Lung (tissue), 12 donors: ENCODE measurements around the gene C15orf40. TPM values are rescaled to one million over a fixed set of nuclear protein-coding genes. Genes with fewer than 3 reads are reported as not detected.

Experiments used
- ATAC-seq: fragments of 200-7000 bp; cut with Tn5 transposase; one replicate; pipeline ENCODE4 v1.9.1; 2020; ENCODE audit warnings: moderate number of reproducible peaks; ENCODE audit not compliant: insufficient read depth, low FRiP score
- DNase-seq, 3 donors: peaks; one replicate each; pipeline ENCODE4 v3.0.0-alpha.2; 2013 to 2017
- H3K27ac ChIP-seq, 2 donors: one replicate each; pipeline ENCODE4 v1.5.1; 2013; ENCODE audit warnings: mild to moderate bottlenecking in 2 of 2, moderate library complexity in 2 of 2, control low read depth in 1 of 2, inconsistent platforms in 1 of 2, low read depth in 1 of 2, low read length in 1 of 2
- H3K27me3 ChIP-seq, 3 donors: one replicate each; pipeline ENCODE4 v1.5.1; 2013; ENCODE audit warnings: low read length in 2 of 3; ENCODE audit not compliant: control insufficient read depth in 3 of 3, insufficient read depth in 3 of 3
- H3K36me3 ChIP-seq, 4 donors: one replicate each; pipeline ENCODE4 v1.5.1; 2013; ENCODE audit warnings: low read length in 4 of 4, mild to moderate bottlenecking in 1 of 4, moderate library complexity in 1 of 4; ENCODE audit not compliant: control insufficient read depth in 4 of 4, insufficient read depth in 4 of 4
- H3K4me1 ChIP-seq, 5 donors: one replicate each; pipeline ENCODE4 v1.5.1; 2013; ENCODE audit warnings: low read length in 5 of 5, mild to moderate bottlenecking in 2 of 5, moderate library complexity in 1 of 5; ENCODE audit not compliant: control insufficient read depth in 5 of 5, insufficient read depth in 5 of 5
- H3K4me3 ChIP-seq: one replicate; pipeline ENCODE4 v1.5.1; 2013; ENCODE audit warnings: mild to moderate bottlenecking, control low read depth, moderate library complexity
- H3K9ac ChIP-seq, 2 donors: one replicate each; pipeline ENCODE4 v1.5.1; 2013; ENCODE audit warnings: low read length in 2 of 2, control low read depth in 1 of 2; ENCODE audit not compliant: insufficient read depth in 1 of 2
- H3K9me3 ChIP-seq, 4 donors: one replicate each; pipeline ENCODE4 v1.5.1; 2013; ENCODE audit warnings: low read length in 3 of 4, mild to moderate bottlenecking in 1 of 4, moderate library complexity in 1 of 4; ENCODE audit not compliant: control insufficient read depth in 4 of 4, insufficient read depth in 3 of 4
- WGBS, 2 donors: extraction: QIAGEN DNeasy Blood & Tissue Kit; methylation state at CpG; one replicate each; pipeline ENCODE4 v1.1.7; 2013; 5-methylcytosine and 5-hydroxymethylcytosine counted together
- polyA plus RNA-seq, 2 donors: library from polyadenylated mRNA; stranded (reverse); fragments of 200-250 nt; gene quantifications; one replicate each; pipeline ENCODE4 v1.2.1, GENCODE V29; 2013
- total RNA-seq, 2 donors: library from RNA; depleted of rRNA in 1 of 2; stranded (reverse); fragments of >200 nt in 1 of 2; gene quantifications; one replicate each; pipeline ENCODE4 v1.2.1, GENCODE V29; 2014 to 2021
- TF ChIP-seq, protein P1 (sequence below): IDR thresholded peaks from 2 replicates; pipeline ENCODE4 v1.5.1; 2012; ENCODE audit warnings: mild to moderate bottlenecking; ENCODE audit errors: control extremely low read depth, extremely low read depth
- donor health status: control.
- donor health status: control.
- donor health status: Bipolar disorder and iron deficiency.
- donor health status: healthy.
- donor health status: DM: yes; HTN: yes; CAD: no.

Gene C15orf40
- total and polyA plus RNA-seq, 4 donors: 16.7 to 26.1 (median 21.7) TPM

DNA sequence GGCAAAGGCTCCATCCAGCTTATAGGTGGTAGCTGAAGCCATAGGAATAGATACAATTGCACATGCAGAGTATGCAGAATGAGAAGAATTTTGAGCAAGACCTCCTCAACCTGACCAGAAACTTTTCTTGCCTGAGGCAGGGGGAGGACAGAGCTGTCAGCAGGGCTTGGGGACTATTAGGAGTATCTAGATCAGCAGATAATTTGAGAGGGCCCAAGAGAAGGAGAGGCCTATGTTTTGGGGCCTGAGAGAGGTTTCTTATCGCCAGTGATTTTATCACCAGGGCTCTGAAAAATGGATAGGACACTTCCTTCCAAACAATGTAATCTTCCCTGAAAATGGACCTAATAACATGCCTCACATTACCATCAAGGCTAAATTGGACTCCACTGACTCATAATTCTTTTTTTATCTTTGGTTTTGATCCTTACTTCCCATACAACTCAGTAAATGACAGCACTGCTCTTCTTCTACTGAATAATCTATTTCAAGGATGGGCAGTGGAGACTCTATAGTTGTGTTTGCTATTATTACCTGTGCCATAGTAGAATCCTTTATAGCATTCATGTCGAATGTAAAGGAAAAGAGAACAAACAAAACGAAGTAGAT is 41.3 kb downstream of the C15orf40 start:
- H3K9me3 ChIP-seq: no peaks in the 10 kb centered on the region
- DNase-seq: no peak
- H3K36me3 ChIP-seq: no peaks in the 10 kb centered on the region
- no peak overlapping the region for H3K4me3 ChIP-seq
- no peak overlapping the region for H3K27ac ChIP-seq
- H3K27me3 ChIP-seq: no peaks in the 10 kb centered on the region
- no peak for ATAC-seq
- TF ChIP-seq, protein P1, sequence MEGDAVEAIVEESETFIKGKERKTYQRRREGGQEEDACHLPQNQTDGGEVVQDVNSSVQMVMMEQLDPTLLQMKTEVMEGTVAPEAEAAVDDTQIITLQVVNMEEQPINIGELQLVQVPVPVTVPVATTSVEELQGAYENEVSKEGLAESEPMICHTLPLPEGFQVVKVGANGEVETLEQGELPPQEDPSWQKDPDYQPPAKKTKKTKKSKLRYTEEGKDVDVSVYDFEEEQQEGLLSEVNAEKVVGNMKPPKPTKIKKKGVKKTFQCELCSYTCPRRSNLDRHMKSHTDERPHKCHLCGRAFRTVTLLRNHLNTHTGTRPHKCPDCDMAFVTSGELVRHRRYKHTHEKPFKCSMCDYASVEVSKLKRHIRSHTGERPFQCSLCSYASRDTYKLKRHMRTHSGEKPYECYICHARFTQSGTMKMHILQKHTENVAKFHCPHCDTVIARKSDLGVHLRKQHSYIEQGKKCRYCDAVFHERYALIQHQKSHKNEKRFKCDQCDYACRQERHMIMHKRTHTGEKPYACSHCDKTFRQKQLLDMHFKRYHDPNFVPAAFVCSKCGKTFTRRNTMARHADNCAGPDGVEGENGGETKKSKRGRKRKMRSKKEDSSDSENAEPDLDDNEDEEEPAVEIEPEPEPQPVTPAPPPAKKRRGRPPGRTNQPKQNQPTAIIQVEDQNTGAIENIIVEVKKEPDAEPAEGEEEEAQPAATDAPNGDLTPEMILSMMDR: no peak
- H3K9ac ChIP-seq: no peak overlapping the region
- 55 to 73% methylated on average over 3 of the region's 3 CpGs for WGBS, 2 donors
- peaks cover 0 to 24% (median 0%) of the 10 kb centered on the region in 5 donors for H3K4me1 ChIP-seq

DNA sequence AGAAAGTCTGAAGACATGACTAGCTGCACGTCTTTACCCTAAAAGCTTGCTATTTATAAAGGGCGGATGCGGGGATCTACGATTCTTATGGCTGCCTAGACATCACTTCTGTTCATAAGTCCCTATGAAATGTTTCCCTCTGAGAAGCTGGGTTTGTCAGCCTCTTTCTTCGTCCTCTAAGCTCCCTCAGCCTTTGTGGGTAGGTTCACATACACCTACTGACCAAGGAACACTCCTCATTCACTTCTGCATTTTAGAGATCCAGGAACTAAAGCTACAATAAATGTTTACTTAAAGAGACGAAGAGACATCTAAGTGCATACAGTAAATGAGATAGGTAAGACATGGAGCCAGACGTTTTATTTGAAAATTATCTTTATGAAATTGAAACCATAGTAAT is 42.1 kb downstream of the C15orf40 start:
- peaks cover 0 to 24% (median 0%) of the 10 kb centered on the region in 5 donors for H3K4me1 ChIP-seq
- WGBS, 2 donors: 78 to 81% methylated on average over 7 of the region's 7 CpGs
- H3K4me3 ChIP-seq: no peak overlapping the region
- no peaks in the 10 kb centered on the region for H3K27me3 ChIP-seq
- DNase-seq: no peak
- H3K9me3 ChIP-seq: no peaks in the 10 kb centered on the region
- H3K27ac ChIP-seq: no peak overlapping the region
- TF ChIP-seq, protein P1: no peak
- H3K9ac ChIP-seq: no peak overlapping the region
- no peaks in the 10 kb centered on the region for H3K36me3 ChIP-seq
- no peak for ATAC-seq

DNA sequence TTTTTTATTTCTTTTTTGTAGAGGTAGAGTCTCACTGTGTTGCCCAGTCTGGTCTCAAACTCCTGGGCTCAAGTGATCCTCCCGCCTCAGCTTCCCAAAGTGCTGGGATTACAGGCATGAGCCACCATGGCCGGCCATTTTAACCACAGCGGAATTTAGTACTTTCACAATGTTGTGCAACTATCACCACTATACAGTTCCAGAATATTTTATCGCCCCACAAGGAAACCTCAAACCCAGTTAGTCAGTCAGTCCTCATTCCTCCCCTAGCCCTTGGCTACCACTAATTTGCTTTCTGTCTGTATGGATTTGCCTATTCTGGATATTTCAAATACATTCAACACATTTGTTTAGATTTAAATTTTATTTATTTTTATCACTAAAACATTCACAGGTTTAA is 43.4 kb downstream of the C15orf40 start:
- Histone ChIP-seq H3K4me1 (peaks cover 0 to 27% (median 0%) of the 10 kb centered on the region in 5 donors), H3K36me3 (no peaks in the 10 kb centered on the region), H3K9me3 (no peaks in the 10 kb centered on the region), H3K9ac (no peak overlapping the region), H3K4me3 (no peak overlapping the region), H3K27me3 (no peaks in the 10 kb centered on the region), H3K27ac (no peak overlapping the region)
- 32 to 71% methylated on average over 4 of the region's 4 CpGs for WGBS, 2 donors
- no peak for ATAC-seq
- DNase-seq: no peak
- TF ChIP-seq, protein P1: no peak

DNA sequence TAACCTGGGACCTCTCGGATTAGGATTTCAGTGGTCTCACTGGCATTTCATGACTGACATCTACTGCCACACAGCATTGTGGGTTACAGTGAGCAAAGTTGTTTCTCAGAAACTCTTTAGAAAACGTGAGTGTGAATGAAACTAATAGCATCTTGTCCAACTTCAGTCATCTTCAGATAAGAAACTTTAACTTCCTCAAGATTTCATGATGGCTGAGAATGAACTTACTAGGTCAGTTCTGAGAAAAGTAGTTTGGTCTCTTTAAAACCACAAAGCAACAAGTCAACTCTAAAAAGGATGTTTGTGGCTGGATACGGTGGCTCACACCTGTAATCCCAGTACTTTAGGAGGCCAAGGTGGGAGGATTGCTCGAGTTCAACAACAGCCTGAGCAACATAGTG is 44.8 kb downstream of the C15orf40 start:
- Histone ChIP-seq H3K4me1 (peaks cover 0 to 22% (median 0%) of the 10 kb centered on the region in 5 donors), H3K9me3 (no peaks in the 10 kb centered on the region), H3K27me3 (no peaks in the 10 kb centered on the region), H3K36me3 (no peaks in the 10 kb centered on the region), H3K4me3 (no peak overlapping the region), H3K27ac (no peak overlapping the region), H3K9ac (no peak overlapping the region)
- DNase-seq: no peak
- no peak for ATAC-seq
- TF ChIP-seq, protein P1: no peak
- 54 to 63% methylated on average over 4 of the region's 4 CpGs for WGBS, 2 donors
